HG03460 (cell line): ENCODE measurements around the gene PTCD2.

Source experiments
- ATAC-seq: cut with Tn5 transposase; IDR thresholded peaks from one replicate; pipeline ENCODE4 v1.9.1; 2021; ENCODE audit not compliant: unreplicated experiment

The PTCD2 gene

GRCh38 chr5:72337159-72337558 is 17.0 kb downstream of the PTCD2 start:
- ATAC-seq, result no peak

GRCh38 chr5:72338689-72339209 is 18.6 kb downstream of the PTCD2 start:
- no peak for ATAC-seq

- ATAC-seq, result no peak
These were observed 26.2 kb downstream of the PTCD2 start for GRCh38 chr5:72346398-72346797.

- no peak for ATAC-seq
These were observed 27.7 kb downstream of the PTCD2 start for GRCh38 chr5:72347801-72348308.

- no peak for ATAC-seq
These were observed 31.2 kb downstream of the PTCD2 start for GRCh38 chr5:72351376-72351775.

GRCh38 chr5:72352616-72353015 is 32.4 kb downstream of the PTCD2 start:
- ATAC-seq, result no peak

DNA sequence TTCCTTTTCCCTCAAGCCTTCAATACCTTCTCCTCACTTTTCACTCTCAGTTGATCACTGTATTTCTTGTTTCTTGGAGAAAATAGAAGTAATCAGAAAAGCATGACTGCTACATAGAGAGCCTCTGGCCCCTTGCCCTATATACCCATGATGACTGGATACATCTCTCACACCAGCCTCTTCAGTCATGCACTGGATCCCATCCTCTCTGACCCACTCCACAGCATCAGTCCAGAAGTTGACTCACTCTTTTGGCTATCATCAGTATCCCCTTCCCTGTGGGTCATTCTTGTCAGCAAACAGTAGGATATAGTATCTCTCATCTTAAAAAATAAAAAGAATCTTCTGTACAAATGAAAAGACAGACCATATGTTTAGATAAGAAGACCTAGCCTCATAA is 32.9 kb downstream of the PTCD2 start:
- no peak for ATAC-seq

GRCh38 chr5:72355706-72356299 is 35.6 kb downstream of the PTCD2 start:
- ATAC-seq, result no peak

DNA sequence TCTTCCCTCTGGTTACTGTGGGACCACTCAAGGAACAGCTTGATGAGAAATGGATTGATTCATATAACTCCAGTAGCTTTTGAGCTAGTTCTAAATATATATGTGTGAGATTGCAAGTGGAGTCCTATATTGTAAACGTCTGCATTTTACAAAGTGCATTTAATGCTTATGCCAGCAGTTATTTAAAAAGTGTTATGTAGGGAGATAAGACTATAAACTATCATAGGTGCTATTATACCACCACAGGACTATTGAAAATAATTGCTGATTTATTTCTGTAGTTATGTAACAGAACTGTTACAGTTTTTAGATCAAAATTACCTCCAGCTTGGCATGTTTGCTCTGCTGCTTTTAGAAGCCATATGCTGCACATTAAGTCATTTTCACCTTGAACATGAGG is 36.2 kb downstream of the PTCD2 start:
- ATAC-seq, result no peak

- no peak for ATAC-seq
These were observed 38.8 kb downstream of the PTCD2 start for GRCh38 chr5:72358925-72359324.

DNA sequence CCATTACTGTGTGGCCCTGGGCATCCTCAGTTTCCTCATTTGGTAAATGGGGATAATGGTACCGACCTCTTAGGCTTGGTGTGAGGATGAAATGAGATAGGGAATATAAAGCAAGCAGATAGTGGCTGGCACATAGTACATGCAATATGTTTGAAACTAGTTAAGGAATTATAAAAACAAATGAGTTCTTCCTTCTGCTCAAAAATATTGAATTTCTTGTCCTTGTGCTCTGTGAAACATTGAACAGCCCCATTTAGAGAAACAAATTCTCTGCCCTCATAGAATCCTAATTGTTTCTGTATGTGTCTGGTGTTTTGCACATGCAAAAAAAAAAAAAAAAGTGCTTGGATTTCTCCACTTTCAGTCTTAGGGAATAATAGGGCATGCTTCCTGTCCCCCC is 39.7 kb downstream of the PTCD2 start:
- ATAC-seq, result no peak

- ATAC-seq, result no peak
These were observed 43.1 kb downstream of the PTCD2 start for GRCh38 chr5:72363166-72363802.

DNA sequence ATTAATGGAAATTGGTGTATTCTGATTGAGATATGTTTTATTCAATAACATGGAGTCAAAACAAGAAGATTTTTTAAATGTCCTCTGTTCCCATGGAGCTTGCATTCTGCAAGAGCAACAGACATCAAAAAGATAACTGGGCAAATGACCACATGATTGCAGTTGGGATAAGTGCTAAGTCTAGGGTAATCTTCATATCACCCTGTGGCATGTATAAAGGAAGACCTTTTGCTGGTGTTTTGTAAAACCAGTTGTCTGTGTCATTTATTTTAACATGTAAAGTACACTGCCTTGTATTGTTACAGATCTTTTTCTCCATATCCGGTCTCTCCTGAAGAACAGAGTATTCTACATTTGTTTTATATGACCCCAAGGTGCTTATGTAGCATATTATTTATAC is 44.0 kb downstream of the PTCD2 start:
- ATAC-seq, result no peak

GRCh38 chr5:72364951-72365350 is 44.8 kb downstream of the PTCD2 start:
- ATAC-seq, result no peak

DNA sequence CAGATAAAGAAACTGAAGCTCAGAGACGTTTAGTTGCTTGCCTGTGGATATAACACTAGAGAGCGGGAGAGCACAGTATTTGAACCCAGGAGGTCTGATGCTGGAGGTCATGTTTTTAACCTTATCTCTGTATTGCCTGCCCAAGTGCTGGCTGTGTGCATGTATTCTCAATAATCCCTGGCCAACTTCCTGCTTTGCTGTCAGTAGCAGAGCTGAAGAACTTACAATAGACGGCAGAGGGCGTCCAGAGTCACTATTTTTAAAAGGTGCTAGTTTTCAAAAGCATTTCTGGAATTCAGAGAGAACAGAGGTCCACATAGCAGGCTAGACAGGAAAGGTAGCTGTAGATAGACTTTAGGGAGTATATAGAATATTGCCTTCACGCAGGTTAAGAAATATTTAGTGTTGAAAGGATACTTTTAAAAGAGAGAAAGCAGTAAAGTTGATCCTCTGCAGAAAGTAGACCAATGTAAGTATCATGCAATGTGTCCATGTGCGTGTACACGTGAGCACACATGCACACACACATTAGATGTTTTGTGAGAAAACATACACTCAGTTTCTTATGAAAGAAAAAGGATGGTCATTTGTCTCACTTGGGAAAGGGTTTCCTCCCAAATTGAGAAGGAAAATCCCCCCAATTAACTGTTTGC is 46.3 kb downstream of the PTCD2 start:
- ATAC-seq, result no peak

DNA sequence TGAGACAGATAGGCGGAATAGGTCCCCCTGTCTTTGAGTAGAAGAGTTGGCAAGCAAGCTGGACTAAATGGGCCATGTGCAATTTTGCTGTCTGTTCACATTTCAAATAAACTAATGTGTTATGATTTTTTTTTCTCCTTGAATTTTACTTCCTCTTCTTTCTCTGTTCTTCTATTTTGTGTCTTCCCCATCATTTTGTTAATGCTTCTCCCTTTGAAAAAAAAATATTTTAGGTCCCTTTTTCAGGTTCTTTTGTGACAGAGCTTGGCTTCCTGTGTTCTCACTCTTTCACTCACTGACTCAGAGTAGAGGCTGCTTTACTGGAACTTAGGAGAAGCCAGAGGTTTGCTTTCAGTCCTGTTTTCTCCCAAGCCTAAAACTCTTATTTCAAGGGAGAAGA is 48.1 kb downstream of the PTCD2 start:
- no peak for ATAC-seq

DNA sequence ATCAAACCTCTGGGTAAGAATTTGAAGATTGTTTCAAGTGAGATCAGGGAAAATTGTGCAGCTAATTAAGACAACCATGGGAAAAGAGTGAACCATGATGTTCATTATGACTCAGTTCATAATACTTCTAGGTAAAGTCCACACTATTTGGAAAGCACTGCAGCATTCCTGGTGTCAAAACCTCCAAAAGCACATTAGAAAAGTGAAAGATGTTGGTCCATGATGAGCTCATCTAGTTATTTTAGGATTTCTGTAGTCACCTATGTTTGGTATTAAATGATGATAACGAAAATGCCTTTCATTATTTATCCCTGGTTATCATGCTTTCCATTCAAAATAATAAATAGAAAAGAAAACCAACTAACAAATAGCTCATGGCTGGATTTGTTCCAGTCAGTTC is 49.1 kb downstream of the PTCD2 start:
- no peak for ATAC-seq

DNA sequence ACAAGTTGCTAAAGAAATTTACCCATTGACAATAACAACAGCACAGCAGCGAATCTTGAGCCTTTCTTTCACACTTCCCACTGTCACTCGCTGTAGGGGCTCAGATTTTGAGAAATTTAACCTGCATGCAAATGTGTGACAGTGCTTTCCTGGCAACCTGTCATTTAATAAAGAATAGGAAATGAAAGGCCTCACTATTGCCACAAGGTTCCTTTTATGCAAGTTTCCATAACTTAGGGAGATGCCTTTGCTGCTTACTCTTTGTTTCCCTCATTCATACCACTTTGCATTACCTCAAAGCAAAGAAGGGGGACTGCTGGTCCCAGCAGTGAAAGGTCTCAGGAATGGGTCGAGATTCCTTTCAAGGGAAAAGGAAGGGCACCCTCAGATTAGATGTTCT is 49.5 kb downstream of the PTCD2 start:
- ATAC-seq, result no peak

- no peak for ATAC-seq
These were observed 52.2 kb downstream of the PTCD2 start for GRCh38 chr5:72372331-72372730.

DNA sequence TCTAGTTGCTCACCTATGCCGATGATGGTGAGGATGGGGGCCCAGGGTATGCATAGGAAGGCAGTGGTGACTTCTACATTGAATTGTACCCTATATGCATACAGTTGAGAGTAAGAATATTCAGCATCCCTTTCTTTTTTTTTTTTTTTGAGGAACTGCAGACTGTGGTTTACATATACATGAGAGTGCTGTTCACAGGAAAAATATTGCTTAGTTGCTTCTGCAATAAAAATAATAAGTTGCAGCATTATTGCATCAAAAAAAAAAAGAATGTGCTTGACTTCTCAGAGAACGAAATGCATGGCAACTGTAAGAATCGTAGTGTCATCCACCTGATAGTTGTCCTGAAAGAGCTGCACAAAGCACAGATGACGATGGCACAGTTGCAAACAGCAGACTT is 52.8 kb downstream of the PTCD2 start:
- no peak for ATAC-seq

- ATAC-seq, result no peak
These were observed 54.7 kb downstream of the PTCD2 start for GRCh38 chr5:72374844-72375243.

DNA sequence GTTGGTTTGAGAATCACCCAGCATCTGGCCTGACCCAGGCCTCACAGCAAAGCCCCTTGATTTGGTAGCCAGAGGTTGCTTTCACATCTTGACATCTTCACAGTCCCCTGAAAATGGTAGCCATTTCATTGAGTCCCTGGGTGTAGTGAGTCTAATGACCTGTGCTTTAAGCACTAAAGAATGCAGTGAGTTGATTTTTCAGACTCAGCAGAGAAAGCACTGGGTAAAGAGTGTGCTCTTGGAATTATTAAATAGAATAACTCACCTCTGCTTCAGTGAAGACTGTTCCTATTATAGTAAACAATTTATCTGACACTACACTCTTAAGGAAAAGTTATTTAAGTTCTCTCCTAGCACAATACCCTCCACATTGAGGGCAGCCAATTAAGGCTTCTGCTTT is 56.2 kb downstream of the PTCD2 start:
- ATAC-seq, result no peak
